Stimulated activated CD8-positive, alpha-beta memory T cell treated with anti-CD3 and anti-CD28 coated beads, Interleukin-2, amount 100 ng/mL, for 48 hours (primary cell): Measurements from ENCODE around the gene NT5E.
A peak's percentile ranks its signal among the peaks of the same experiment; 100 is the strongest.

Experiments
- DNase-seq, 2 donors: peaks; one replicate each; pipeline ENCODE4 v3.0.0-alpha.2; 2020; ENCODE audit warnings: low read depth in 2 of 2

Gene NT5E

GRCh38 chr6:85460154-85460920 is 10.5 kb downstream of the NT5E start:
- no peak for DNase-seq

DNA sequence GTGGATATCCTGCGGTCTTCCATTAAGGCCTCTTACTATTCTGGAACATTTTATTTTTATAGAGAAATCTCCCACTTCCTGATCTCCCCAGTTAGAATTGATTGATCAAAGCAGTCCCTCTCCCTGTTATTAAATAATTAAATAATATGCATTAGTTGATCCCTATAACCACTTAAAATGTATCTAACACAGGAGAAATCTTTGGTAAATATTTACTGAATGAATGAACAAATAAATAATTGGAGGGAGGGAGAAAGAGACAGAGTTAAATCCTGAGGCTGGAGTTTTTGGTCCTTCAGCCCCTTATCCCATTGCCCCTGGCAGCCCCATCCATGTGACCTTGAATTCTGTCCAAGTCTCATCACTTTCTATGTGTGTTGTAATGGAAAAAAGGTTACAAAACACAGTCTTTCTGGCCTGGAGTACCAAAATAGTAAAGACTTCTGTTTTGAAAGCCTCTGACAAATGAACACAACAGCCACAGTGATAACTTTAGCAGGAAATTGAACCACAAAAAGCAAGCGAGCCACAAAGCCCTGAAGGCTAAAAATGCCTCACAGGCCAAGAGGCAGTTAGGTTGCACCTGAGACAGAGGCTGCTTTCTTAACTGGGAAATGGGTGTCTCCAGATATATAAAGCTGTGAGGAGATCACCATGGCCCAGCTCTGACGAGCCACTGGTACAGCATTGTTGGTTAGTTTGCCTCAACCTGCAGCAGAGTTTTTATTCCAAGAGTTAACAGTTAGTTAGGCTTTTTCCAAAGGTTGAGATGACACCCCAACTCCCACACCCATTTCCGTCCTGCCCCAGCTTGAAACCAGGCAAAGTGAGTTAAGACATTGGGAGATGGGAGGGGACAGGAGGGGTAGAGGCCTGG is 11.3 kb downstream of the NT5E start:
- peak in 1 of 2 donors; percentile 21 for DNase-seq

DNA sequence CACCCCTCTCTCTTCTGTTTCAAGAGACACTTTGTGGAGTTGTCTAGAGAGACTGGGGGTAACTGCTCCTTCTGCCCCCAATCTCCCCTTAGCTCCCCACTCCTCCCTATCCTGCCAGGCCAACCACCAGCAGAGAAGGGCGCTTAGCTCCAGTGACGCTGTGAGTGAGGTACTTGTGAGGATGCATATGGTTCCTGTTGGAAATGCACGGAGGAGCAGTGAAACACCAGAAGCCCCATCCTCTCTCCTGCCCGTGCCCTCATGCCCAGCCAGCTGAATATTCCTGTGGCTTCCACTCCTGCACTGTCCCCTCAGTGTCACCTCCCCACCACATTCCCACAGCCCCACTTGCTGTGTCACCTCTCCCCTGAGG is 11.9 kb downstream of the NT5E start:
- DNase-seq = no peak

- no peak for DNase-seq
Measured at GRCh38 chr6:85462673-85463072, 12.8 kb downstream of the NT5E start.

DNA sequence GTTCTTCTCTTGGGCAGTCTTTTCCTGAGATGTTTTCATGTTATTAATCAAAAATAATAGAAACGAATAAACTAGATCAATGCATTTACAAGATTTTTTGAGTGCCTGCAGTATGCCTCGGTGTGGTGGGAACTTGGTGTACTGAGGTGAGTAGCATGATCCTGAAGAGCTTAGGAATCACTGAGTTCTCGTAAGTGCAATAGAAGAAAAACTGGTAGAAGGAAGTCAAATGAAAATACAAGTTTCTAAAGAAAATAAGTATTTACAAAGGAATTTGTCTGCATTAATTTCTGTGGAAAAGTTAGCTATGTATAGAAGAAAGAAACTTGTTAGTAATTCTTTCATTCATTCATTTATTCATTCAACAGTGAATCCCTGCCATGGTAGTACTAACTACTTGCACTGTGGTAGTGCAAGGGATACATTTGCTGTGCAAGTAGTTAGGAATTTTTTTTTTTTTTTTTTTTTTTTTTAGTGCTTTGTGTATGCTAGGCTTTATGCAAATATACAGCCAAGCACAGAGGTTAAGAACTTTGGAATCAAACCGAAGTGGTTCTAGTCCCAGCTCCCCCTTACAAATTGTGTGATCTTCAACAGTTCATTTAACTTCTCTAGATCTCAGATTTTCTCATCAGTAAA is 13.9 kb downstream of the NT5E start:
- DNase-seq = no peak

GRCh38 chr6:85464260-85464644 is 14.4 kb downstream of the NT5E start:
- DNase-seq = peak in 1 of 2 donors; percentile 42

DNA sequence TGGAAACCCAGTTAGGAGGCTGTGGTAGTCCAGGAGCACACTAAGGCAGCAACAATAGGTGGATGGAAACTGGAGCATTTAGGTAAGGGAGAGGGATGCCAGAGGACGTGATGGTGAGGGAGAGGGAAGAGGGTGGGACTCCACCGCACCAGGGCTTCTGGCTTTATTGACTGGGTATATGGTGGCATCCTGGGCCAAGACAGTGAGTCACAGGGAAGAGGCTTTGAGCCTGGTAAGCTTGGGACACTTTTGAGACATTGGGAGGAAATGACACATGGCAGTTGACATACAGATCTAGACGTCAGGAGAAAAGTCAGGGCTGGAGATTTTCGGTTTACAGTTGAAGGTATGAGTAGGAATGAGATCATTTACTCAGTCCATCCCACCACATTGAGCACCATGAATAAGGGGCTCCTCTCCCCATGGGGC is 14.9 kb downstream of the NT5E start:
- DNase-seq = peak in 1 of 2 donors; percentile 30

DNA sequence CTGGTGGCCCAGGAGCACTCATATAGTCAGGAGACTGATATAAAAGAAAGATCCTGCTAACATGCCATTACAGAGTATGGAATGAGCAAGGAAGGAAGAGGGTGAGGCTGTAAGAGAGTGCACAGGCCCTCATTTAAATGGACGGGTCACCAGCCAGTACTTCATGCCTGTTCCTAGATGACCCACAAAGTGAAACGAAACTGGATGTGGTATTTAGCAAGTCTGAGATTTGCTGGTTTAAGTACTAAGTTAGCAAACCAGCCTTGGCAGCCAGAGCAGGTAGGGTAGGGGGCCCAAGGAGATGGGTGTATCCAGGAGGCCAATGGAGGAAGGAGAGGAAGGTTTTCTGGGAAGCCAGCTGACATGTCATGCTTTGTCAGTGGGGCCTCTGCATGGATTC is 15.9 kb downstream of the NT5E start:
- DNase-seq = no peak

GRCh38 chr6:85468326-85468725 is 18.4 kb downstream of the NT5E start:
- DNase-seq = no peak

DNA sequence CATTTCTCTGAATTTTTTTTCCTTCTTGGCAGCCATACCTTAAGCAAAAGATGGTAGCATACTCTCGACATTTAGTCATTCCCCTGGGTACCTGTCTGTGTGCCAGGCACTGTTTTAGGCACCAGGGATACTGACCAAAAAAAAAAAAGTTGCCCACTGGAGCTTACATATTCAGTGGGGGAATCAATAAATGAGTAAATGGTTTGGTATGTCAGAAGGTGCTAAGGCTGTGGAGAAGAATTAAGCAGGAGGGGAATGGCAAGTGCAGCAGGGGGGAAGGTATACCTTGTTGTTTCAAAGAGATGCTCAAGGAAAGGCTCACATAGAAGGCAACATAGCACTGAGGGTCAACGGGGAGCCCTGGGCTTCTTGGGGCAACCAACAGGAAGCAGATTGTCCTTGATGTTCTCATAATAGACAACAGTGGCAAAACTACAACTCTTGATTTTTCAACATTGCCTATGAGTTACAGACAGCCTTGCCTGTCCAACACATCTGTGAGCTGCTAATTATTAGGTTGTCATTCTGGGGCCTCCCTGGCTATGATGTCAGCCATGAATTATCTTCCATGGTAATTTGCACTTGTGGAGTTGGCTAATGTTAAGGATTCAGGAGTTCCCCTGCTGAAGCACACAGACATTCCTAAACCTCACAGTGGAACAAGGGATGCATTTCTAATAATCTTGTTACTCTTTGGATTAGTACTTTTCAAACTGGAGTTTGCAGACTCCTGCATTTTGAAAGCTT is 19.6 kb downstream of the NT5E start:
- DNase-seq = no peak

DNA sequence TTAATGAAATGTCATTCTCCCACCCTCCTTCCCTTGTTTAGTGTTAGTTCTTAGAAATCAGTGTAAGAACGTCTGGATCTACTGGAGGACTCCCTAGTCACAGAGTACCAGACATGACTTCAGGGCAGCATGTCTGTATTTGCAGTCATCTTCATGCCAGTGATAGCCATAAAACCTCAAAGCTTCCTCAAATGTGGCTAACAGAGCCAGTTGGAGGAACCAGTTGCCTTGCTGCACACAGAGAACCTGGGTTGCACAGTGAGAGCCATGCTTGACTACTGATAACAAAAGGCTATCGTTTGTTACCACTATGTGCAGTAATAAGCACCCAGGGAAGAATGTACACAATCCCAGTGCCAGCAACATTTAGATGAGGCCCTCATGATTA is 20.1 kb downstream of the NT5E start:
- no peak for DNase-seq

DNA sequence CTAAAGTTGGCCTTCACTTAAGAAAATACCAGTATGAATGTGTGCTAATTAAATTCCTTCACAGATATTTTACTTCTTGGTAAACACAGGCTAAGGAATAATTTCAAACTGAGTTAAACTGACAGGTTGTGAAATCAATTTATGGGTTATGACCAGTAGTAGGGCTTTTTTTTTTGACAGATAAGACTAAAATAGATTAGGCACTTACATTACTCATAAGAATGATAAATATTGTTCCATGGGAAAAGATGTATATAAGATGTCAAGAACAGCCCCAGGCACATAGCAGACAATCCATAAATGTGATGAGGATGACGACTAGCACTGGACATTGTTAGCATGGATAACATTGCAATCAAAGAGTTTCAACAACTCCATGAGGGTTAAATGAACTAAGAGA is 22.9 kb downstream of the NT5E start:
- no peak for DNase-seq

DNA sequence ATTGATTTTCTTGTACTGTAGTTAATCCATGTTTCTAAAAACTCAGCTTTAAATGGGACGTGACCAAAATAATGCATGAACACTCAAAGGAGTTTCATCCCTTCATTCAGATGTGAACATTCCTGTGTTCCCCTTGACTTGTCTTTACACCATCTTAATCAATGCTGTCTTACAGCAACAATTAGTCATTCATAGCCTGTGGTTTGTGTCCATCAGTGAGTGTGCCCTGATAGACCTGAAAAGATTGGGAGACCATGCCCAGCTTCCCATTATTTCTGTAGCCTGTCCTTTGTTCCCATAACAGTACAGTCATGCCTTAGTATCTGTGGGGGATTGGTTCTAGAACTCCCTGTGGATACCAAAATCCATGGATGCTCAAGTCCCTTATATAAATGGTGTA is 23.9 kb downstream of the NT5E start:
- DNase-seq = no peak

- no peak for DNase-seq
Measured at GRCh38 chr6:85476532-85476931, 26.6 kb downstream of the NT5E start.

DNA sequence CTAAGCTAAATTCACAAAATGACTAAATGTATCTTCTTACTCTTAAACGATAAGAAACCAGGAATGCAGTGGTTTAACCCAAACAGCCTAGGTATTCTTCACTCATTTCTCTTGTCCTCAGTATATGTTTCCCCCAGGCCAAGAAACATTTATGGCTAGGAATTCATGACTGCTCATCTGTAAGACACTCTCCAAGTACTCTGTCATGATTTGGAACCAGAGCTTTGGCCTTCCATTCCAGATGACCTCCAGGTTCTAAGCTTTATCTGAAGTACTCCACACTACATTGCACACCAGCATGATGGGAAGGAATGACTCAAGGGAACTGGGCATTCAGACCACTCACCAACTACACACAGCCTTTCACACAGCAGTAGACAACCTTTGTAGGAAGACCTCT is 29.3 kb downstream of the NT5E start:
- DNase-seq = no peak

DNA sequence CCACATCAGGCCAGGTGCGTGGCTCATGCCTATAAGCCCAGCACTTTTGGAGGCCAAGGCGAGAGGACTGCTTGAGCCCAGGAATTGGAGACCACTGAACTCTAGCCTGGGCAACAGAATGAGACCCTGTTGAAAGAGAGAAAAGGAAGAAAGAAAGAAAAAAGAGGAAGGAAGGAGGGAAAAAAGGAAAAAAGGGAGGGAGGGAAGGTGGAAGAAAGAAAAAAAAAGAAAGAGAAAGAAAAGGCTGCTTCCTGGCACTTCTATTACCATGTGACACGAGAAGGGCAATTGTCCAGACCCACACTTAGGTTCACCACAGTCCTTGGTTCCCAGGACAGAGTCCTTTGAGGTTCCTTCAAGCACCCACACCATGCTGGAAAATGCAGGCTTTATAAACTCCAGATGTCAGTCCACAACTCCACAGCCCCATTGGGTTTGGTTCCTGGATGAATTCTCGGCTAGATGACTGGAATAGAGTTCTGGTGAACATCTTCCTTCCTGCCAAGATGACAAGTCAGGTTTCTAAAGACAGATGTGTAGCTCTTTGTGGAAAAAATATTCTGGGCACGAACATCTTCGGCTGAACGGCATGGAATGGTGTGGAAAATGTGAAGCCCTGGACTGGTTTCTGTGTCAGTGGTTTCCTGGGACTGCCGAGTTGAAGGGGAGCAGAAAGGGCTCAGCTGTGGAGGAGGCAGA is 32.5 kb downstream of the NT5E start:
- DNase-seq = no peak

- peak; percentile 71 to 83 for DNase-seq
Measured at GRCh38 chr6:85482905-85483700, 33.2 kb downstream of the NT5E start.

DNA sequence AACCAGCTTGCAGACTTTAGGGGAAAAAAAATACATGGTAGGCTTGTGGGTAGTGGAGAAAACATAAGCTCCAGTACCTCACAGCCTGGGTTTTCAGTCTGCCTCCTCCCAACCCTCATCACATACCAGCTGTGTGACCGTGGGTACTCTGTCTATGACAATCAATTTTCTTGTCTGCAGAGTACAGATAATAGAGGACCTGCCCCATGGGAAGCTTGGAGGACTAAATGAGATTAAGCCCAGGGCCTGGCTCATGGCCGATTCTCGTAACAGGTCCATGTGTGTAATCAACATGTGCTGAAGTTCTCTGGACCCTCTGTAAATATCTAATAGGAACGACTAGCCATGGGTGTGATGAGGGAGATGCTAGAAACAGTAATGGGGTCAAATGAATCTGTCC is 34.0 kb downstream of the NT5E start:
- no peak for DNase-seq

DNA sequence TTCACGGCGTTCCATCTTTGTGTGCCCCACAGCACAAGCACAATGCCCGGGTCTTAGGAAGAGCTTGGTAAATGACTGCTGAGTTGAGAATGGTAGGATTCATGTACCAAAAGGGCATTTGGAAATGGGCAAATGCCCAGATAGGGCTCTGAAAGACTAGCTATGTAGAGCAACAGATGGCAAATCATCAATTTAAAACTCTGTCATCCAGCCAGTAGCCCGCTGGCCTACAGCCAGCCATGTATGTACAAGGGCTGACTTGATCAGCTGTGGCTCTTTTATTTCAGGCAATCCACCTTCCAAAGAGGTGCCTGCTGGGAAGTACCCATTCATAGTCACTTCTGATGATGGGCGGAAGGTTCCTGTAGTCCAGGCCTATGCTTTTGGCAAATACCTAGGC is 35.1 kb downstream of the NT5E start:
- no peak for DNase-seq

DNA sequence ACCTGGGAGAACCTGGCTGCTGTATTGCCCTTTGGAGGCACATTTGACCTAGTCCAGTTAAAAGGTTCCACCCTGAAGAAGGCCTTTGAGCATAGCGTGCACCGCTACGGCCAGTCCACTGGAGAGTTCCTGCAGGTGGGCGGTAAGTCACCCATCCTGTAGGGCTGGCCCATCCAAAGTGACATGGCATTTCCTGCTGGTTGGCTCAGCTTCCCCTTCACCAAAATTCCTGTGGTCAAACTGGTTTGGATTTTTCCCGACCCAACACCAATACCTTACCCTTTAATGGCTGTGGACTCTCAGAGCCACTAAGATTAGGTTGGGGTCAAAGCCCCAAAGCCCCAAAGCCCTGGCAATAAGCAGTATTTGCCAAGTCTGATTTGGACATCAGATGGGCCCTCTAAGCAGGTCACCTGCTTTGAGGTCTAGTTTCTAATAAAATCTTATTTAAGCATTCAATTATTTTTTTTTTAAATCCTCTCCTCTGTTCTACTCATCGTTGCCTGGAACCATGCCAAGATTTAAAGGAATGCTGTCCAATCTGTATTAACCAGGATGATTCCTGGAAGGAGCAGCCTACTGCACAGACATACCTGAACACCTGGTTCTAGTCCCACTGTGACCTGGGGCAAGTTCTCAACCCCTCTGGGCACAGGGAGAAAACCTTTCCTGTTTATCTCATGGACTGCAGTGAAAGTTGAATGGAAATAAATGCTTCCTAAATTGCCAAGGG is 40.8 kb downstream of the NT5E start:
- DNase-seq = no peak
